ENCODE data around the gene TOP3B. TPM values are rescaled to one million over a fixed set of nuclear protein-coding genes. Genes with fewer than 3 reads are reported as not detected.
A peak's percentile ranks its signal among the peaks of the same experiment; 100 is the strongest.

Gene TOP3B
- polyA plus RNA-seq, 4 donors = 12.0 to 26.9 (median 14.5) TPM

DNA sequence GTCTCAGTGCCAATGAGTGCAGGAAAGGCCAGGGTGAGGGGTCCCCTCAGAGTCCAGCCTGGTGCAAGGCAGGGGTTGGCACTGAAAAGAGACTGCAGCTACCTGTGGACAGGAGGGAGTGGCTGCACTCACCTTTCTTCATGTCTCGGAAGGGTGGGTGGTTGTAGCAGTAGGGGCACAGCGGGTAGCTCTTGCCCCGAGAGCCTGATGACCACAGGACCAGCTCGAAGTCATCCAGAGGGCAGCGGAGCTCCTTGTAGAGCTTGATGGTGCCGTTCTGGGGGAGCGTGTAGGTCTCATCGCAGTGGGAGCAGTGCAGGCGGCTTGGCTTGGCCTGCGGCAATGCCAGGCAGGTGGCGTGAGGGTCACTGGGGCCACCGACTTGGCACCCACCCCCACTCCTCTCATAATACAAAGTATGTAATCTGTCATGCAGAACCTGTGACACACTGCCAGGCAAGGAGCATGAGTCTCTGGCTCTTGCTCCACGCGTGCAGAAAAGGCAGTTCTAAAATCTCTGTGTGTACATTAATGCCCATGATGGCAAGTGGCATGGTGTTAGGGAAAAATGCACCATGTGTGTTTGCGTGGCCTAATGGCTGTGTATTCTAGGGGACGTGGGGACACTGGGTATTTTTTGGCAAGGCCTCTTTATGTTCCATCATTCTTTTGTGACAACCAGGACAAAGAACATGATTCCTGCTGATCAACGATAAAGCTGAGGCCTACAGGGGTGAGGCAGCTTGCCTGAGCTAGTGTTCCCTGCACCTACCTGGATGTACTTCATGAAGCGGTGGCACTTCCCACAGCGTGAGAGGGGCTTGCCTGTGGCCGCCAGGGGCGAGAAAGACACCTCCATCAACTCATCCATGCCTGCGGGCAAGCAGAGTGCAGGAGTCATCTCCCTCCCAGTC is 24.0 kb downstream of the TOP3B start:
- WGBS, 3 donors = 93% methylated on average over 21 to 22 of the region's 22 CpGs
- Histone ChIP-seq H3K36me3 (ENCODE audit: control insufficient read depth in 3 of 3, insufficient read depth in 2 of 3, low read depth in 1 of 3, low read length in 3 of 3) (peaks cover 5 to 54% (median 7%) of the 10 kb centered on the region in 3 donors), H3K27me3 (ENCODE audit: control insufficient read depth in 3 of 3, insufficient read depth in 3 of 3, low read length in 3 of 3) (no peaks in the 10 kb centered on the region), H3K27ac (ENCODE audit: low read depth in 1 of 3, low read length in 2 of 3) (no peak overlapping the region), H3K4me1 (ENCODE audit: control insufficient read depth in 3 of 3, insufficient read depth in 2 of 3, low read depth in 1 of 3, low read length in 2 of 3) (no peaks in the 10 kb centered on the region), H3K9me3 (ENCODE audit: control insufficient read depth in 2 of 2, insufficient read depth in 1 of 2, low read depth in 1 of 2, low read length in 1 of 2) (no peaks in the 10 kb centered on the region), H3K4me3 (ENCODE audit: low read depth in 1 of 3, low read length in 3 of 3) (no peak overlapping the region)
- FAIRE-seq (no peak), DNase-seq (no peak)

- FAIRE-seq = no peak
Observed at GRCh38 chr22:21952586-21953571, 29.7 kb downstream of the TOP3B start, which contains the start of gene PPM1F. Gene PPM1F (minus strand): TSS chr22:21952848. CDS start chr22:21946048, 6,800 bp downstream.

GRCh38 chr22:21951931-21952465 is 30.6 kb downstream of the TOP3B start:
- FAIRE-seq (no peak), DNase-seq (peak; percentile 25 to 63)
- peak overlapping the region in 1 of 3 donors; percentile 78 for H3K27ac ChIP-seq (ENCODE audit: low read depth in 1 of 3, low read length in 2 of 3)
- peak overlapping the region; percentile 59 to 75 (median 65) for H3K4me3 ChIP-seq (ENCODE audit: low read depth in 1 of 3, low read length in 3 of 3)
- no peaks in the 10 kb centered on the region for H3K9me3 ChIP-seq (ENCODE audit: control insufficient read depth in 2 of 2, insufficient read depth in 1 of 2, low read depth in 1 of 2, low read length in 1 of 2)
- peaks cover 0 to 5% (median 0%) of the 10 kb centered on the region in 3 donors for H3K36me3 ChIP-seq (ENCODE audit: control insufficient read depth in 3 of 3, insufficient read depth in 2 of 3, low read depth in 1 of 3, low read length in 3 of 3)
- peaks cover 0 to 7% (median 0%) of the 10 kb centered on the region in 3 donors for H3K4me1 ChIP-seq (ENCODE audit: control insufficient read depth in 3 of 3, insufficient read depth in 2 of 3, low read depth in 1 of 3, low read length in 2 of 3)
- WGBS, 3 donors = 7 to 22% (median 10%) methylated on average over 23 to 29 of the region's 29 CpGs
- no peaks in the 10 kb centered on the region for H3K27me3 ChIP-seq (ENCODE audit: control insufficient read depth in 3 of 3, insufficient read depth in 3 of 3, low read length in 3 of 3)

More at GRCh38 chr22:21952586-21953571, 29.7 kb downstream of the TOP3B start, which contains the start of gene PPM1F:
- Histone ChIP-seq H3K27me3 (ENCODE audit: control insufficient read depth in 3 of 3, insufficient read depth in 3 of 3, low read length in 3 of 3) (no peaks in the 10 kb centered on the region), H3K27ac (ENCODE audit: low read depth in 1 of 3, low read length in 2 of 3) (peak within 1 kb of the TSS in 2 of 3 donors; percentile 21 to 78), H3K36me3 (ENCODE audit: control insufficient read depth in 3 of 3, insufficient read depth in 2 of 3, low read depth in 1 of 3, low read length in 3 of 3) (peaks cover 0 to 4% (median 0%) of the 10 kb centered on the region in 3 donors), H3K4me3 (ENCODE audit: low read depth in 1 of 3, low read length in 3 of 3) (peak within 1 kb of the TSS; percentile 59 to 75 (median 65)), H3K9me3 (ENCODE audit: control insufficient read depth in 2 of 2, insufficient read depth in 1 of 2, low read depth in 1 of 2, low read length in 1 of 2) (no peaks in the 10 kb centered on the region), H3K4me1 (ENCODE audit: control insufficient read depth in 3 of 3, insufficient read depth in 2 of 3, low read depth in 1 of 3, low read length in 2 of 3) (peaks cover 0 to 7% (median 0%) of the 10 kb centered on the region in 3 donors)
- DNase-seq = peak; percentile 78 to 93
- 6 to 8% (median 8%) methylated on average over 51 to 58 of the region's 58 CpGs for WGBS, 3 donors

- H3K4me3 ChIP-seq (ENCODE audit: low read depth in 1 of 3, low read length in 3 of 3) = no peak overlapping the region
- WGBS, 3 donors = 88 to 98% (median 96%) methylated on average over 6 to 7 of the region's 7 CpGs
- H3K36me3 ChIP-seq (ENCODE audit: control insufficient read depth in 3 of 3, insufficient read depth in 2 of 3, low read depth in 1 of 3, low read length in 3 of 3) = peaks cover 0 to 13% (median 0%) of the 10 kb centered on the region in 3 donors
- DNase-seq (no peak), FAIRE-seq (no peak)
- no peaks in the 10 kb centered on the region for H3K9me3 ChIP-seq (ENCODE audit: control insufficient read depth in 2 of 2, insufficient read depth in 1 of 2, low read depth in 1 of 2, low read length in 1 of 2)
- H3K27ac ChIP-seq (ENCODE audit: low read depth in 1 of 3, low read length in 2 of 3) = no peak overlapping the region
- no peaks in the 10 kb centered on the region for H3K27me3 ChIP-seq (ENCODE audit: control insufficient read depth in 3 of 3, insufficient read depth in 3 of 3, low read length in 3 of 3)
- peaks cover 0 to 7% (median 0%) of the 10 kb centered on the region in 3 donors for H3K4me1 ChIP-seq (ENCODE audit: control insufficient read depth in 3 of 3, insufficient read depth in 2 of 3, low read depth in 1 of 3, low read length in 2 of 3)
Observed at GRCh38 chr22:21951062-21951461, 31.5 kb downstream of the TOP3B start.

DNA sequence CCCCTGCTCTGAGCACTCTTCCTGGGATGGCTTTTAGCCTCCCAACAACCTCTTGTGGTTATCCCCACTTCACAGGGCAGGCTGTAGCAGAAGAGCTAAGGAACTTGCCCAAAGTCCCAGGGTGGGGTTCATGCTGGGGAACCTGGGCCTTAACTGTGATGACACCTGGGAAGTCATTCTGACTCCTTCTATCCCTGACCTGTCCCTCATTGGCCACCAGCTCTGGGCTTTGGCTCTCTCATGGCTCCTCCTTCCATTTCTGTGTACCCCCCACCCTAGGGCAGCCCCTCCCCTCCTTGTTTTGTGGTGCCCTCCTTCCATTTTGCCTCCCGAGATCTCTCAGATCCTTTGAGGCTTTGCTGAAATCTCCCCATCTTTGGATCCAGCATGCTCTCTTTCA is 32.6 kb downstream of the TOP3B start:
- H3K4me1 ChIP-seq (ENCODE audit: control insufficient read depth in 3 of 3, insufficient read depth in 2 of 3, low read depth in 1 of 3, low read length in 2 of 3) = peaks cover 0 to 7% (median 0%) of the 10 kb centered on the region in 3 donors
- WGBS, 3 donors = 94 to 100% (median 94%) methylated on average over 1 of the region's 1 CpG
- FAIRE-seq (no peak), DNase-seq (no peak)
- H3K27me3 ChIP-seq (ENCODE audit: control insufficient read depth in 3 of 3, insufficient read depth in 3 of 3, low read length in 3 of 3) = no peaks in the 10 kb centered on the region
- peak overlapping the region in 1 of 3 donors; percentile 43 for H3K27ac ChIP-seq (ENCODE audit: low read depth in 1 of 3, low read length in 2 of 3)
- H3K36me3 ChIP-seq (ENCODE audit: control insufficient read depth in 3 of 3, insufficient read depth in 2 of 3, low read depth in 1 of 3, low read length in 3 of 3) = peaks cover 0 to 24% (median 0%) of the 10 kb centered on the region in 3 donors
- no peaks in the 10 kb centered on the region for H3K9me3 ChIP-seq (ENCODE audit: control insufficient read depth in 2 of 2, insufficient read depth in 1 of 2, low read depth in 1 of 2, low read length in 1 of 2)
- H3K4me3 ChIP-seq (ENCODE audit: low read depth in 1 of 3, low read length in 3 of 3) = no peak overlapping the region

- Histone ChIP-seq H3K27me3 (ENCODE audit: control insufficient read depth in 3 of 3, insufficient read depth in 3 of 3, low read length in 3 of 3) (no peaks in the 10 kb centered on the region), H3K9me3 (ENCODE audit: control insufficient read depth in 2 of 2, insufficient read depth in 1 of 2, low read depth in 1 of 2, low read length in 1 of 2) (no peaks in the 10 kb centered on the region), H3K36me3 (ENCODE audit: control insufficient read depth in 3 of 3, insufficient read depth in 2 of 3, low read depth in 1 of 3, low read length in 3 of 3) (peaks cover 0 to 28% (median 0%) of the 10 kb centered on the region in 3 donors), H3K27ac (ENCODE audit: low read depth in 1 of 3, low read length in 2 of 3) (peak overlapping the region in 1 of 3 donors; percentile 43), H3K4me3 (ENCODE audit: low read depth in 1 of 3, low read length in 3 of 3) (no peak overlapping the region), H3K4me1 (ENCODE audit: control insufficient read depth in 3 of 3, insufficient read depth in 2 of 3, low read depth in 1 of 3, low read length in 2 of 3) (peaks cover 0 to 7% (median 0%) of the 10 kb centered on the region in 3 donors)
- 79 to 91% (median 87%) methylated on average over 8 of the region's 8 CpGs for WGBS, 3 donors
- FAIRE-seq = no peak
- no peak for DNase-seq
Observed at GRCh38 chr22:21949569-21949918, 33.0 kb downstream of the TOP3B start.

DNA sequence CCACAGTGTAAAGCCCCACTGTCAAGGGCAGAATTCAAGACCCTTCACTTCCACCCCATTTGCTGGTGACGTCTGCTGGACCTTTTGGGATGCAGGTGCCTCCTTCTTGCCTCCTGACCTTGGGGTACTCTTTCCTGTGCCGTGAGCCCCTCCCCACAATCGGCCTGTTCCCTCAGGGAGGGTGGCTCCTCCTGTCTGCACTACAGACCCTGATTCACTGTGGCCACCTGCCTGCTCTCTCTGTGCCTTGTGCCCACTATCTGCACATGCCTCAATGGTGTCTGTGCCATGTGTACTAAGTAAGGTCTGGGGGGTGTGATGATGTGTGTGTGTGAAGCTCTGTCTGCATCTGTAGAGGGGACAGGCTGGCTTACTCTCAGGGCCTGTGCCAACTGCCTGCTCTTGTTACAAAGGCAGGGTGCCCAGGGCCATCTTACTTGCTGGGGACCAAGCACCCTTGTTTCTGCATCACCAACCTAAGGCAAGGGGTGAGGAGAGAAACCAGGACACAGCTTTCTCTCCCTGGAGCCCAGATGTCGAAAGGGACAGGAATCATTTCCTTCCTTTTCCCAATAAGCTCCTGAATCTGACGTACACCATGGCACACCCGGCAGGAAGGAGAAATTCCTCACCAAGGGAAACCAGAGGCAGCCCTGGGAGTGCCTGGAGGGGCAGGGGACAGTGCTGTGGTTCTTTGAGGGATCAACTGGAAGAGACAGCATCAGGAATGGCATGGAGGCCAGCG is 33.6 kb downstream of the TOP3B start:
- H3K27ac ChIP-seq (ENCODE audit: low read depth in 1 of 3, low read length in 2 of 3) = peak overlapping the region in 1 of 3 donors; percentile 76

More for the DNA sequence above, 33.6 kb downstream of the TOP3B start:
- Histone ChIP-seq H3K27me3 (ENCODE audit: control insufficient read depth in 3 of 3, insufficient read depth in 3 of 3, low read length in 3 of 3) (no peaks in the 10 kb centered on the region), H3K36me3 (ENCODE audit: control insufficient read depth in 3 of 3, insufficient read depth in 2 of 3, low read depth in 1 of 3, low read length in 3 of 3) (peaks cover 0 to 33% (median 0%) of the 10 kb centered on the region in 3 donors), H3K4me3 (ENCODE audit: low read depth in 1 of 3, low read length in 3 of 3) (no peak overlapping the region), H3K4me1 (ENCODE audit: control insufficient read depth in 3 of 3, insufficient read depth in 2 of 3, low read depth in 1 of 3, low read length in 2 of 3) (peaks cover 0 to 7% (median 0%) of the 10 kb centered on the region in 3 donors), H3K9me3 (ENCODE audit: control insufficient read depth in 2 of 2, insufficient read depth in 1 of 2, low read depth in 1 of 2, low read length in 1 of 2) (no peaks in the 10 kb centered on the region)
- 79 to 83% (median 82%) methylated on average over 7 of the region's 7 CpGs for WGBS, 3 donors
- no peak for FAIRE-seq
- DNase-seq = no peak

Measured in small intestine (tissue), 7 donors.